KG1 (cell line): ENCODE results near the gene MYBPHL.
"Not testable (repeated sequence)": the region's sequence is repeated elsewhere in the genome, so short reads cannot be mapped to it uniquely, and the experiment has no call there.

Experiments used
- DNase-seq: peaks from one replicate; lab custom pipeline; 2025; lab: John Stamatoyannopoulos, UW

The MYBPHL gene

GRCh38 chr1:109307274-109308021 is 637 bp upstream of the MYBPHL start:
- no peak for DNase-seq

- not testable (repeated sequence) for DNase-seq
These were observed 820 bp downstream of the MYBPHL start for GRCh38 chr1:109305991-109306390.

- DNase-seq: no peak
These were observed 2.4 kb downstream of the MYBPHL start for GRCh38 chr1:109304226-109304920.

GRCh38 chr1:109301874-109302273 is 4.9 kb downstream of the MYBPHL start:
- DNase-seq: no peak

GRCh38 chr1:109300650-109301151 is 6.1 kb downstream of the MYBPHL start:
- DNase-seq: no peak

GRCh38 chr1:109299558-109300343 is 7.1 kb downstream of the MYBPHL start:
- DNase-seq: no peak

- DNase-seq: no peak
These were observed 7.9 kb downstream of the MYBPHL start for GRCh38 chr1:109298666-109299557.

GRCh38 chr1:109296782-109297181 is 10.0 kb downstream of the MYBPHL start:
- DNase-seq: no peak

- DNase-seq: no peak
These were observed 10.9 kb downstream of the MYBPHL start for GRCh38 chr1:109295712-109296415.

- no peak for DNase-seq
These were observed 12.3 kb downstream of the MYBPHL start for GRCh38 chr1:109294481-109294880.

- DNase-seq: no peak
These were observed 13.8 kb downstream of the MYBPHL start for GRCh38 chr1:109293026-109293425.

- no peak for DNase-seq
These were observed 14.4 kb downstream of the MYBPHL start for GRCh38 chr1:109292364-109292763.

- DNase-seq: no peak
These were observed 15.8 kb downstream of the MYBPHL start for GRCh38 chr1:109290998-109291397.

- no peak for DNase-seq
These were observed 16.7 kb downstream of the MYBPHL start for GRCh38 chr1:109290137-109290536.

- DNase-seq: not testable (repeated sequence)
These were observed 20.0 kb downstream of the MYBPHL start for GRCh38 chr1:109286762-109287161.

GRCh38 chr1:109283748-109284600 is 22.8 kb downstream of the MYBPHL start:
- no peak for DNase-seq

- DNase-seq: no peak
These were observed 23.7 kb downstream of the MYBPHL start, which contains the start of gene PSRC1 for GRCh38 chr1:109282952-109283747. Gene PSRC1, minus strand, starts transcription at chr1:109283145.

- no peak for DNase-seq
These were observed 24.3 kb downstream of the MYBPHL start for GRCh38 chr1:109282497-109282951.
